ENCODE measurements around the gene DPAGT1.
"Not testable (repeated sequence)": the region's sequence is repeated elsewhere in the genome, so short reads cannot be mapped to it uniquely, and the experiment has no call there.

Gene DPAGT1

GRCh38 chr11:119115484-119116234 is 14.0 kb upstream of the DPAGT1 start:
- DNase-seq (ENCODE audit: low read depth in 2 of 2) = no peak

- no peak for DNase-seq (ENCODE audit: low read depth in 2 of 2)
These were observed 12.7 kb upstream of the DPAGT1 start for GRCh38 chr11:119114351-119114750.

- DNase-seq (ENCODE audit: low read depth in 2 of 2) = no peak
These were observed 12.1 kb upstream of the DPAGT1 start for GRCh38 chr11:119113716-119114115.

- DNase-seq (ENCODE audit: low read depth in 2 of 2) = no peak
These were observed 10.8 kb upstream of the DPAGT1 start for GRCh38 chr11:119112314-119113020.

- no peak for DNase-seq (ENCODE audit: low read depth in 2 of 2)
These were observed 9.8 kb upstream of the DPAGT1 start for GRCh38 chr11:119111361-119111925.

- no peak for DNase-seq (ENCODE audit: low read depth in 2 of 2)
These were observed 8.8 kb upstream of the DPAGT1 start for GRCh38 chr11:119110439-119110838.

GRCh38 chr11:119109843-119110242 is 8.2 kb upstream of the DPAGT1 start:
- DNase-seq (ENCODE audit: low read depth in 2 of 2) = no peak

GRCh38 chr11:119108857-119109221 is 7.2 kb upstream of the DPAGT1 start:
- DNase-seq (ENCODE audit: low read depth in 2 of 2) = no peak

- no peak for DNase-seq (ENCODE audit: low read depth in 2 of 2)
These were observed 6.6 kb upstream of the DPAGT1 start for GRCh38 chr11:119108146-119108856.

GRCh38 chr11:119107538-119108145 is 6.0 kb upstream of the DPAGT1 start:
- no peak for DNase-seq (ENCODE audit: low read depth in 2 of 2)

- peak; percentile 80 to 83 for DNase-seq (ENCODE audit: low read depth in 2 of 2)
These were observed 5.2 kb upstream of the DPAGT1 start, which contains the start of gene C2CD2L for GRCh38 chr11:119106564-119107537. Gene C2CD2L (plus strand): TSS chr11:119107344. CDS start chr11:119107742, 398 bp downstream.

GRCh38 chr11:119103793-119104192 is 2.1 kb upstream of the DPAGT1 start:
- DNase-seq (ENCODE audit: low read depth in 2 of 2) = no peak

GRCh38 chr11:119103161-119103664 is 1.6 kb upstream of the DPAGT1 start:
- not testable (repeated sequence) for DNase-seq (ENCODE audit: low read depth in 2 of 2)

GRCh38 chr11:119100994-119101758 is 477 bp downstream of the DPAGT1 start:
- DNase-seq (ENCODE audit: low read depth in 2 of 2) = no peak

GRCh38 chr11:119100246-119100970 is 1.2 kb downstream of the DPAGT1 start:
- DNase-seq (ENCODE audit: low read depth in 2 of 2) = no peak

- DNase-seq (ENCODE audit: low read depth in 2 of 2) = no peak
These were observed 1.9 kb downstream of the DPAGT1 start for GRCh38 chr11:119099711-119100110.

- peak; percentile 99 for DNase-seq (ENCODE audit: low read depth in 2 of 2)
These were observed 6.4 kb downstream of the DPAGT1 start for GRCh38 chr11:119095066-119095880.

GRCh38 chr11:119094816-119095065 is 6.9 kb downstream of the DPAGT1 start:
- DNase-seq (ENCODE audit: low read depth in 2 of 2) = no peak

Data from stimulated activated CD8-positive, alpha-beta memory T cell treated with anti-CD3 and anti-CD28 coated beads, Interleukin-15, amount 100 ng/mL, for 4 hours (primary cell).